Stimulated activated CD8-positive, alpha-beta memory T cell treated with anti-CD3 and anti-CD28 coated beads, Interleukin-12 subunit alpha, Interleukin-12 subunit beta, amount 100 ng/mL, for 1 hour (primary cell): Measurements from ENCODE around the gene SSR1.
"Not testable (repeated sequence)": the region's sequence is repeated elsewhere in the genome, so short reads cannot be mapped to it uniquely, and the experiment has no call there.

ENCODE experiments used
- DNase-seq: peaks from one replicate; pipeline ENCODE4 v3.0.0-alpha.2; 2020; ENCODE audit warnings: low read depth

The SSR1 gene

GRCh38 chr6:7282097-7282906 is 30.7 kb downstream of the SSR1 start:
- no peak for DNase-seq

DNA sequence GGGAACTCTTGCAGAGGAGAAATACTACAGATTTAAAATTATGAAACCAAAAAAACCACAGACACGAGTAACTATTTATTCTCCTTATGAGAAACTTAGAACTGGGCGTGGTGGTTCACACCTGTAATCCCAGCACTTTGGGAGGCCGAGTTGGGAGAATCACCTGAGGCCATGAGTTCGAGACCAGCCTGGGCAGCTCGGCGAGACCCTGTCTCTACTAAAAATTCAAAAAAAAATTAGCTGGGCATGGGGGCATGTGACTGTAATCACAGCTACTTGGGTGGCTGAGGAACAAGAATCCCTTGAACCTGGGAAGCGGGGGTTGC is 36.8 kb downstream of the SSR1 start:
- DNase-seq, result no peak

DNA sequence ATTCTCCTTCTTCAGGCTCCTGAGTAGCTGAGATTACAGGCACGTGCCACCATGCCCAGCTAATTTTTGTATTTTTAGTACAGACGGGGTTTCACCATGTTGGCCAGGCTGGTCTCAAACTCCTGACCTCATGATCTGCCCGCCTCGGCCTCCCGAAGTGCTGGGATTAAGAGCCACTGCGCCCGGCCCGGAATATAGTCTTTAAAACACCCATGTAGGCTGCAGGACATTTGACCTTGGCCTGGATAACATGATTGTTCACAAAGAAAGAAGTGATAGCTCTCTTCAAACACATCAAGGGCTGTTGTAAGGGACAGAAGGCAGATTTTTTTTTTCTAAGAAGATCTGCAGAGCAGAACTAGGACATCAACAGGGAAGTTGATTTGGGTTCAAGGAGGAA is 38.5 kb downstream of the SSR1 start:
- DNase-seq, result not testable (repeated sequence)

DNA sequence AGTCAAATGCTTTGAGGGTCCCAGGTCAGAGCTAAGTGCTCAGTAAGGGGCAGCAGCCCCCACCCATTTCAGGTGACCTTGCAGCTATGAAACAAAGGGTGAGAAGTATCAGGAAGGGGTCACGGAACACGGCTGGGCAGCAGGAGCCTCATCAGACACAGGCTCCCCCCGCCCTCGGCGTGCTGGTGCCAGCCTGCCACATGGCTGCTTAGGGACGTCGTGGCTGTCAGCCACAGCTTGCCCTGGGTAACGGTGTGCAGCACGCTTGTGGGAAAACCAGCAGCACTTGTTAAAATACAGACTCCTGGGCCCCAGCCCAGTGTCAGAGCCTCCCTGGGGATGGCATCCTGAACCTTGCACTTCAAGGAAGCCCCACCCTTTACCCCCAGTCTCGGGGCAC is 39.3 kb downstream of the SSR1 start:
- DNase-seq, result no peak

DNA sequence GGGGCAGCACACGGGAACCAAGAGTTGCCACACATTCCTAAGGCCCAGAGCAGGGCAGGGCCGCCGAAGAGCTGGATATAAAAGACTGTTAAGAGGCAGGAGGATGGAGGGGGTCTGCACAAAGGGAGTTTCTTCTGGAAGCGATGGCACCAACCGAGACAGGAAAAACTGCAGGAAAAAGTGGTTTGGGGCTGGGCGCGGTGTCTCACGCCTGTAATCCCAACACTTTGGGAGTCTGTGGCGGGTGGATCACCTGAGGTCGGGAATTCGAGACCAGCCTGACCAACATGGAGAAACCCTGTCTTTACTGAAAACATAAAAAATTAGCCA is 41.8 kb downstream of the SSR1 start:
- no peak for DNase-seq

- DNase-seq, result no peak
Measured at GRCh38 chr6:7270320-7271204, 42.4 kb downstream of the SSR1 start.

DNA sequence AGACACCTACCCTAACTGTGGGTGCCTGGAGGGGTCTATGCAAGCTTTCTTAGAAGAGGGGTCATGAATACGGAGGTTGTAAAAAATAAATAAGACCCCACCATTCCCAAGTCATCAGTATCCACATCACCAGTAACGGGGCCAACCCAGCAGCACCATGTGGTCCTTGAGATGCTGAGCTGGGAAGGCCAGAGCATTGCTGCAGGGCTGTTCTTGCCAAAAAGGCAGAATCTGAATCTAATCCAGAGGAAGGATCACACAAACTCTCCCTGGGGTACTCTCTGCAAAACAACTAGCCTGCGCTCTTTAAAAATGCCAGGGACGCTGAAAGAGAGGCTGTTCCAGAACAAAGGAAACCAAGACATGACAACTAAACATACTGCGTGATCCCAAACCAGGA is 43.2 kb downstream of the SSR1 start:
- DNase-seq, result no peak

DNA sequence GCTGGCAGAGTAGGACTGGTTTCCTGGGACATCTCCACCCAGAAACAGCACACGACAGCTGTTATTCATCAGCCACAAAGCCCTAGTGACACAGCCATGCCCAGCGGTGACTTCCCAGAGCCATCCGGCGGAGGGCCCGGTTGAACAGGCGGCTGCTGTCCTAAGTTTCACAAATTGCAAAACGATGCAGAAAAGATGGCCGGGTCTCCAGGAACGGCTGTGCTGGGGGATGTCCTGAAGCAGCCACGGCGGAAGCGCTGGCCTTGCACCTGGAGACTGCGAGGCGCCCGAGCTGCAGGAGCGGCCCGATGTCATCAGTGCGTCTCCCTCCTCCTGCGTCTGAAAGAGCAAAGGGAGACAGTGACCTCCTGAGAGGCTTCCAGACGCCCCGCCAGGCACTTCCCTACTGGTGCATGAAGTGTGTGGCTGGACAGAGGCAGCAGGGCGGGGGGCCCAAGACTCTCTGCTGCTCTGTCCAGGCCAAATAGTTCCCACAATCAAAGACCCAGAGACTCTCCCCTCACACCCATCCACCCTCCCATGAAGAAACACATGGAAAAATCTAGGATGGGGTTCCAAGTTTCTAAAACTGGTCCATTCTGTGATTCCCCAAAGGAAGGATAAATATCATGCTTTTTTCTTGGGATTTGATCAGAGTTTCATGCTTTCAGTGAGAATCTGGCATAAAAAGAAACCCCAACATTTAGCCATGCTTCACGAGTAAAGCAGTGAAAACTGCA is 44.0 kb downstream of the SSR1 start:
- DNase-seq, result no peak

DNA sequence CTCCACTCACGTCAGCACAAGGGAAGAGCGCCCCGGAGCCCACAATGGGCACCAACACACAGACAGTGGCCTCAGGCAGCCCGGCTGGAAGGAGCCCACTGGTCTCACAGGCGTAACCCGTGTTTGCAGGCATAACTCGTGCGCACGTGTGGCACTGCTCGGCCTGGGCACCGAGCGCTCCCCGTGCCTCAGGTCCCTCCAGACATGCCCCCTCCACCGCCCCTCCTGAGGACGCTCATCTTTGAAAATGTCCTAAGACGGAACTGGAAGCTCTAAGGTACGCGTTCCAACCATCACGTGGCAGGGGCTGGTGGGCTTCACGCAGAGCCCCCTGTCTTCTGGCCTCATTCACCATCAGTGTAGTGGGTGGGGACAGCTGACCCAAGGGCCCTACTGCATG is 44.6 kb downstream of the SSR1 start:
- DNase-seq, result no peak

DNA sequence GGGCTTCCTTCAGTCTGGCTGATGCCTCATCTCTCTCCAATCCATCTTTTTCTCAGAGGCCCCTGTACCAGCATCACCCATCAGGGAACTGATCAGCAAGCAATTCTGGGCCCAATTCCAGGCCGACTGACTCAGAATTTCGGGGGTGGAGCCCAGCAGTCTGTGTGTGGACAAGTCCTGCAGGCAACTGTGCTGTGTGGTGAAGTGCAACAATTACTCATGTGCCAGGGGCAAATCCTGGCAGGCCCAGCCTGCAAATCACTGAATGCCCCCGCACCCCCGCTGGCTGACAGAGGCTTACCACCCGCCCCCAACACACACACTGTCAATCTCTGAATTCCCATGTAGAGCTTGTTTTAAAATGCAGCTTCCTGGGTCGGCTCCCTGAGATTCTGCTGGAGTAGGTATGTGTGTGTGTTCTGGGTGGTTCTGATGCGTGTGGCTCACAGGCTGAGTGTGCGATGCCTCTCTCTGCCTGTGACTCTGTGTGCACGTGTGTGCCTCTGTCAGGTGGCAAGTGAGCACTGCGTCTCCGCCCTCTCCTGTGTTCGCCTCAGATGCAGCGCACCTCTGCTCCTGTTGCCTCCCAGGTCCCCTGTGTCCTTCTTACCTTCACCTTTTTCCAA is 45.4 kb downstream of the SSR1 start:
- no peak for DNase-seq

DNA sequence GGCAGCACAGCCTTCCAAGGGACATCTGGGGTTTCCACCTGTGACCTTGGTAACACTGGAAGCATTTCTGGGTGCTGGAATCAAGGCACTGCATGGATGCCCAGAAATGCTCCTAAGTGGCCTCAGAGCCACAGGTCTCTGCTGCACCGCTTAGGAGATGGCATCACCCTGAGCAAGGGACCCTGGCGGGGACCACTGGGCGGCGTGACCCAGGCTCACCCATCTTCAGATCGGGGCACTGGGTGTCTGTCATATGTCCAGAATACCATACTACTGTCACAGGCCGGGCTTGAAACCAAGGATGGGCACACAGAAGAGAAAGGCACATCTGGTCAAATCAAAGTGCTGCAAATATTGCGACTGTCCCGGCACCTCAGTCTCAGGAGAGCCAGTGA is 45.9 kb downstream of the SSR1 start:
- no peak for DNase-seq

- DNase-seq, result not testable (repeated sequence)
Measured at GRCh38 chr6:7265385-7265726, 47.6 kb downstream of the SSR1 start.

GRCh38 chr6:7264686-7265384 is 48.2 kb downstream of the SSR1 start:
- DNase-seq, result no peak

- no peak for DNase-seq
Measured at GRCh38 chr6:7264041-7264440, 49.0 kb downstream of the SSR1 start.

DNA sequence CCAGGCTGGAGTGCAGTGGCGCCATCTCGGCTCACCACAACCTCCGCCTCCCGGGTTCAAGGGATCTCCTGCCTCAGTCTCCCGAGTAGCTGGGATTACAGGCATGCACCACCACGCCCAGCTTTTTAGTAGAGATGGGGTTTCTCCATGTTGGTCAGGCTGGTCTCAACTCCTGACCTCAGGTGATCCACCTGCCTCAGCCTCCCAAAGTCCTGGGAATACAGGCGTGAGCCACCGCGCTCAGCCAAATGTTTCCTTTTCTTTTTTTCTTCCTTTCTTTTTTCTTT is 49.5 kb downstream of the SSR1 start:
- DNase-seq, result not testable (repeated sequence)

DNA sequence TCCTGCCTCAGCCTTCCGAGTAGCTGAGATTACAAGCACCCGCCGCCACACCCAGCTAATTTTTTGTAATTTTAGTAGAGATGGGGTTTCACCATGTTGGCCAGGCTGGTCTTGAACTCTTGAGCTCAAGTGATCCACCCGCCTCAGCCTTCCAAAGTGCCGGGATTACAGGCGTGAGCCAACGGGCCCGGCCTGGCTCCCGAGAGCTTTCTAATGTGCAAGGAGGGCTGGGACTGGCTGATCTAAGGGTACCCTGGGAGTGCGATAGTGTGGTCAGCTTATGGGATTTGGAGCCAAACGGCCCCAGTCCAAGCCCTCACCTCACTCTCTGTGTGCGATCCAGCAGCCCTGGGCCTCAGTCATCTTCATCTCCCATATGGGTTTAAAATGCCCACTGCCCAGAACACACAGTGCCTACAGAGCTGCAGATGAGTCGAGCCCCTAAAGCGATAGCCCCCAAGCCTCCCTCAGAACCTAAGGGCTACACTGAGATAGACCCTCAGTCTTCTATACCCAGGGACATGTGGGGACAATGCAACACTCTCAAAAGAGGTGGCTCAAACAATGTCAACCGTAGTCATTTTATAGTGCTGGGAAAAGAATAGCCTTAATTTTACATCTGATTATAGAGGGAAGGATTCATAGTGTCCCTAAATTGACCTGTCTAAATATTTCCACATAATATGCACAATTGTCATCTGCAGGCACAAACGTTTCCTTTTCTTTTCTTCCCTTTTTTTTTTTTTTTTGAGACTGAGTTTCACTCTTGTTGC is 50.1 kb downstream of the SSR1 start:
- DNase-seq, result no peak

DNA sequence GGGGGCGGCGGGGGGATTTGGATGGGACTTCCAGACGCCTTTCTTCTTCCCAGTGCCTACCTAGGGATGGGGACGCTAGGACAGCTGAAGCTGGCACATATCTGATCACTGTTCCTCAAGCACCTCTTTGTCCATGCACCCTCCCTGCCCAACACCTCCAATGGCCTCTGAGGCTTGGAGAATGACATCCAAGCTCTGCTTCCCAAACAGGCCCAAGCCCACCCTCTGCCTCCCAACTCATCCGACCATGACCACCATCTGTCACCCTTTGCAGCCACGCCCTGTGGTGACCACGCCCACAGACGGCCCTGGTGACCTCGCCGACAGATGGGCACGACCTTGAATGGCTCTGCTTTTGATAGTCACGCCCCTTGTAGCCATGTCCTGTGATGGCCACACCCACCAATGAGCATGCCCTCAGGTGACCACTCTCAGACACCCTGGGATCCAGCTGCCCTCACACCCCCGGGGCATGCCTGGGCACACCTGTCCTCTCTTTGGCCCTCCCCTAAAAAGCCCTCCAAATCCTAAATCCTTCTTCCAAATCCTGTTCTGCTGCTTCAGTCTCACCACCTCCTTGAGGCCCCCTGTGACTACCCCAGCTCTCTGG is 51.0 kb downstream of the SSR1 start:
- no peak for DNase-seq

DNA sequence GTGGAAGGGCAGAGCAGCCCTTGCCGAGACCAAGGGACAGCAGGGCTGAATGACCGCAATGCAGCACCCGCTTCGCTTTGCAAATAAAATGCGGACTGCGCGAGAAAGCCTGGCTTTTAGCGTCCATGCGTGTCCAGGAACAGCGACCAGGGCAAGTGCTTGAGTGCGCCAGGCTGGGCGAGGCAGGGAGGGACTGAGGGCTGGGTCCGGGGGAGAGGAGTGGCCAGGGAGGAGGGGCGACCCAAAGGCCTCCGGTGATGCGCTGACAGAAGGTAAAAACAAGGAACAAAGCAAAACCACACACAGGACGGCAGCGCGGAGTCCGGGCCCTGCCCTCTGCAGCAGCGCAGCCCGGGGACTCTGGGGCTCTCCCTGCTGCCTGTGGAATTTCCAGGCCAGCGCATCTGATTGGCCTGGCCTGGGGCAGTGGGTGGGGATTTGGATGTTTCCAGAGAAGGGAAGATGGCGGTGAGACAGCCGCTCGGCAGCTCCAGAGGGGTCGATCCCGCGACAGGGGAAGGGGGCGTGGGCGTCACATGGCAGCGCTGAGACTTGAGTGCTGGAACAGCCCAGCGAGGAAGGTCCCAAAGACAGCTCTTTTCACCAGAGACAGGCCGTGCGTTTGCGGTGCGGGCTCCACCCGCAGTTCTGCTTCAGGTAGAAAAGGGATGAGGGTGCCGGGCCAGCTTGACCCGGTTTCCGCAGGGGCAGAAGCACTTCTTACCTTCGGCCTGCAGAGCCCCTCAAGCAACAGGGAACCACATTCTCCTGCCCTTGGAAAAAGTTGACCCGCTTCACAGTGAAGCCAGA is 51.8 kb downstream of the SSR1 start:
- peak; percentile 4 for DNase-seq

DNA sequence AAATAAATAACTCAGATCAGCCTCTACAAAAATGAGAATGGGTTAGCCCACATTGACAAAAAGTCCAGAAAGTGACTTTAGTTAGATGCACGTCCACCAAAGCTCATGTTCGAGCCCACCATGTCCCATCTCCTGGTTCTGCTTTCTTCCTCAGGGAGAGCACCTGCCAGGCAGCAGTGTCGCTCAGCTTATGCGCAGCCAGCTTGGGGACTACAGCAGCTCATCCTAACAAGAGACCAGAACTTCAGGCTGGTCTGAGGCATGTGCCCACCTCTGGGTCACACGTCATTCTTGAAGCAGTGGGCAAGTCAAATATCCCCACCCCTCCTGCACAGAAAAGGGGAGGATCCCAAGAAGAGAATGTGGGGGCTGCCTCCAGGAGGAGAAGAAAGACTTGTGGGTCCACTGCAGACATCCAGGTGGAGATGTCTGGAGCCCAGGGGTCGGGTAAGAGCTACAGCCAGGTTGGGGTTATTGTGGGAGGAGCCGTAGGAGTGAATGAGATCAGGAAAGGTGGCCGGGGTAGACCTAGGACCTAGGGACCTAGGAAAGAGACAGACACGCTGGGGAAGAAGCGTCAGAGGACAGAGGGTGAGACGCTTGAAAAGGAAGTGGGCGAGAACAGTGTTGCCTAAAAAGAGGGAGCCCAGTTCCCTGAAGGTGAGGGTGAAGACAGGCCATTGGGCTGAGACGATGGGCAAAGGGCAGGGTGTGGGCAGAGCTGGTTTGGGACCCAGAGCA is 52.5 kb downstream of the SSR1 start:
- no peak for DNase-seq
